Mucosa of rectum (tissue), 2 donors: ENCODE data around the gene DSG4.

ENCODE experiments used
- H3K27ac ChIP-seq, 2 donors: one replicate each; pipeline ENCODE4 v1.7.0; 2013; ENCODE audit warnings: inconsistent platforms in 2 of 2, low read depth in 2 of 2, low read length in 2 of 2
- H3K27me3 ChIP-seq, 2 donors: one replicate each; pipeline ENCODE4 v1.7.0; 2013; ENCODE audit warnings: low read length in 2 of 2; ENCODE audit not compliant: control insufficient read depth in 2 of 2, insufficient read depth in 2 of 2
- H3K36me3 ChIP-seq, 2 donors: one replicate each; pipeline ENCODE4 v1.7.0; 2013; ENCODE audit warnings: low read length in 2 of 2; ENCODE audit not compliant: control insufficient read depth in 2 of 2, insufficient read depth in 2 of 2
- H3K4me1 ChIP-seq, 2 donors: one replicate each; pipeline ENCODE4 v1.7.0; 2013; ENCODE audit warnings: low read length in 2 of 2, mild to moderate bottlenecking in 1 of 2; ENCODE audit not compliant: control insufficient read depth in 2 of 2, insufficient read depth in 2 of 2
- H3K4me3 ChIP-seq, 2 donors: one replicate each; pipeline ENCODE4 v1.7.0; 2013; ENCODE audit warnings: low read length in 2 of 2
- H3K9ac ChIP-seq, 2 donors: one replicate each; pipeline ENCODE4 v1.7.0; 2013; ENCODE audit warnings: low read length in 2 of 2, low read depth in 1 of 2, mild to moderate bottlenecking in 1 of 2
- H3K9me3 ChIP-seq, 2 donors: one replicate each; pipeline ENCODE4 v1.7.0; 2013; ENCODE audit warnings: low read length in 2 of 2; ENCODE audit not compliant: control insufficient read depth in 2 of 2
- donor health status: healthy.
- donor health status: Normal muscosa, but diverticular disease.

Gene DSG4

GRCh38 chr18:31441493-31441892, 64.9 kb downstream of the DSG4 start:
- H3K36me3 ChIP-seq, result no peaks in the 10 kb centered on the region
- no peaks in the 10 kb centered on the region for H3K9me3 ChIP-seq
- no peak overlapping the region for H3K9ac ChIP-seq
- no peaks in the 10 kb centered on the region for H3K4me1 ChIP-seq
- H3K27ac ChIP-seq, result no peak overlapping the region
- no peaks in the 10 kb centered on the region for H3K27me3 ChIP-seq
- no peak overlapping the region for H3K4me3 ChIP-seq

GRCh38 chr18:31444142-31444541, 67.6 kb downstream of the DSG4 start:
- H3K27ac ChIP-seq, result no peak overlapping the region

GRCh38 chr18:31445908-31446307, 69.3 kb downstream of the DSG4 start:
- no peaks in the 10 kb centered on the region for H3K27me3 ChIP-seq
- H3K36me3 ChIP-seq, result no peaks in the 10 kb centered on the region
- H3K4me1 ChIP-seq, result no peaks in the 10 kb centered on the region
- no peak overlapping the region for H3K9ac ChIP-seq
- no peak overlapping the region for H3K4me3 ChIP-seq
- no peak overlapping the region for H3K27ac ChIP-seq
- no peaks in the 10 kb centered on the region for H3K9me3 ChIP-seq

More at GRCh38 chr18:31444142-31444541, 67.6 kb downstream of the DSG4 start:
- Histone ChIP-seq H3K4me1 (no peaks in the 10 kb centered on the region), H3K4me3 (no peak overlapping the region), H3K9ac (no peak overlapping the region), H3K27me3 (no peaks in the 10 kb centered on the region), H3K36me3 (no peaks in the 10 kb centered on the region), H3K9me3 (no peaks in the 10 kb centered on the region)

GRCh38 chr18:31446854-31447253, 70.3 kb downstream of the DSG4 start:
- H3K9me3 ChIP-seq, result no peaks in the 10 kb centered on the region
- no peaks in the 10 kb centered on the region for H3K36me3 ChIP-seq
- H3K4me3 ChIP-seq, result no peak overlapping the region
- no peak overlapping the region for H3K9ac ChIP-seq
- H3K4me1 ChIP-seq, result no peaks in the 10 kb centered on the region
- H3K27ac ChIP-seq, result no peak overlapping the region
- H3K27me3 ChIP-seq, result no peaks in the 10 kb centered on the region

GRCh38 chr18:31447530-31448191, 71.1 kb downstream of the DSG4 start, which contains the start of gene DSG3:
DSG3 (plus strand) TSS chr18:31447741; CDS start chr18:31447878, 137 bp downstream.
- no peak within 1 kb of the TSS for H3K4me3 ChIP-seq
- no peaks in the 10 kb centered on the region for H3K4me1 ChIP-seq
- H3K9me3 ChIP-seq, result no peaks in the 10 kb centered on the region
- H3K9ac ChIP-seq, result no peak within 1 kb of the TSS
- no peaks in the 10 kb centered on the region for H3K27me3 ChIP-seq
- H3K27ac ChIP-seq, result no peak within 1 kb of the TSS
- no peaks in the 10 kb centered on the region for H3K36me3 ChIP-seq

GRCh38 chr18:31450409-31450808, 73.8 kb downstream of the DSG4 start:
- H3K36me3 ChIP-seq, result no peaks in the 10 kb centered on the region
- no peak overlapping the region for H3K9ac ChIP-seq
- no peaks in the 10 kb centered on the region for H3K27me3 ChIP-seq
- no peaks in the 10 kb centered on the region for H3K9me3 ChIP-seq
- no peak overlapping the region for H3K27ac ChIP-seq
- no peak overlapping the region for H3K4me3 ChIP-seq
- H3K4me1 ChIP-seq, result no peaks in the 10 kb centered on the region

GRCh38 chr18:31451625-31452024, 75.0 kb downstream of the DSG4 start:
- no peaks in the 10 kb centered on the region for H3K9me3 ChIP-seq
- no peaks in the 10 kb centered on the region for H3K36me3 ChIP-seq
- no peak overlapping the region for H3K4me3 ChIP-seq
- H3K27me3 ChIP-seq, result no peaks in the 10 kb centered on the region
- no peak overlapping the region for H3K27ac ChIP-seq
- H3K9ac ChIP-seq, result no peak overlapping the region
- H3K4me1 ChIP-seq, result no peaks in the 10 kb centered on the region

GRCh38 chr18:31454066-31454708, 77.6 kb downstream of the DSG4 start:
- no peaks in the 10 kb centered on the region for H3K4me1 ChIP-seq

More at GRCh38 chr18:31454066-31454708, 77.6 kb downstream of the DSG4 start:
- H3K9ac ChIP-seq, result no peak overlapping the region
- H3K9me3 ChIP-seq, result no peaks in the 10 kb centered on the region
- H3K4me3 ChIP-seq, result no peak overlapping the region
- H3K36me3 ChIP-seq, result no peaks in the 10 kb centered on the region
- no peaks in the 10 kb centered on the region for H3K27me3 ChIP-seq
- H3K27ac ChIP-seq, result no peak overlapping the region
